SHP77 (cell line): ENCODE data around the gene LSAMP.

ENCODE experiments used
- DNase-seq, 2 experiments: peaks; one replicate each; lab custom pipeline; 2025; lab: John Stamatoyannopoulos, UW

LSAMP gene

GRCh38 chr3:116432795-116433194 lies 12.5 kb downstream of the LSAMP start:
- no peak for DNase-seq

- no peak for DNase-seq
These were observed 15.6 kb downstream of the LSAMP start for GRCh38 chr3:116429479-116430269.

- no peak for DNase-seq
These were observed 19.3 kb downstream of the LSAMP start for GRCh38 chr3:116426036-116426435.

- DNase-seq: peak; percentile 15 to 40
These were observed 20.2 kb downstream of the LSAMP start for GRCh38 chr3:116425126-116425525.

GRCh38 chr3:116423945-116424344 lies 21.3 kb downstream of the LSAMP start:
- DNase-seq: peak in 1 of 2 experiments; percentile 20

- DNase-seq: peak; percentile 28 to 34
These were observed 21.9 kb downstream of the LSAMP start for GRCh38 chr3:116423374-116423773.

GRCh38 chr3:116417151-116417550 lies 28.1 kb downstream of the LSAMP start:
- DNase-seq: no peak

GRCh38 chr3:116413319-116413718 lies 32.0 kb downstream of the LSAMP start:
- DNase-seq: no peak

- no peak for DNase-seq
These were observed 36.8 kb downstream of the LSAMP start for GRCh38 chr3:116408473-116408872.

GRCh38 chr3:116405231-116405630 lies 40.1 kb downstream of the LSAMP start:
- no peak for DNase-seq

GRCh38 chr3:116399701-116400226 lies 45.5 kb downstream of the LSAMP start:
- no peak for DNase-seq

- DNase-seq: no peak
These were observed 50.9 kb downstream of the LSAMP start for GRCh38 chr3:116394365-116394764.

- DNase-seq: no peak
These were observed 52.1 kb downstream of the LSAMP start for GRCh38 chr3:116393199-116393598.

GRCh38 chr3:116392291-116392690 lies 53.0 kb downstream of the LSAMP start:
- no peak for DNase-seq

- no peak for DNase-seq
These were observed 53.7 kb downstream of the LSAMP start for GRCh38 chr3:116391296-116392201.

- no peak for DNase-seq
These were observed 55.0 kb downstream of the LSAMP start for GRCh38 chr3:116390318-116390717.

- DNase-seq: no peak
These were observed 56.4 kb downstream of the LSAMP start for GRCh38 chr3:116388867-116389385.

- no peak for DNase-seq
These were observed 59.1 kb downstream of the LSAMP start for GRCh38 chr3:116386168-116386567.

GRCh38 chr3:116384717-116385116 lies 60.6 kb downstream of the LSAMP start:
- DNase-seq: no peak

- DNase-seq: no peak
These were observed 67.2 kb downstream of the LSAMP start for GRCh38 chr3:116378077-116378476.

- DNase-seq: no peak
These were observed 70.4 kb downstream of the LSAMP start for GRCh38 chr3:116374901-116375300.

GRCh38 chr3:116367761-116368395 lies 77.4 kb downstream of the LSAMP start:
- DNase-seq: no peak
